ENCODE data around the gene UQCRQ. TPM values are rescaled to one million over a fixed set of nuclear protein-coding genes. Genes with fewer than 3 reads are reported as not detected.

The UQCRQ gene
- total and polyA plus RNA-seq, 3 donors from 2014 or later: 154 to 171 (median 167) TPM

DNA sequence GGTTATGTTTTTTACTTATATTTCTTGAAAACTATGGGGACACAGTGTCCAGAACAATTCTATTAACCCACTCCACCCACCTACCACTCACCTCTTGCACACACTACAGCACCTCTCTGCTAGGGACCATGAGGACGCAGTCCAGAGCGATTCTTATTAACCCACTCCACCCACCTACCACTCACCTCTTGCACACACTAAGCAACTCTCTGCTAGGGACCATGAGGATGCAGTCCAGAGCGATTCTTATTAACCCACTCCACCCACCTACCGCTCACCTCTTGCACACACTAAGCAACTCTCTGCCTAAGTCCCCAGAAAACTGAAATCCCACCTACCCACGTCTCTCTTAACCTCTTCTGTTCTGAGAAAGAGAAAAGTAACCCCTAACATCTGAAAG is 33.8 kb upstream of the UQCRQ start:
- H3K4me3 ChIP-seq: no peak overlapping the region
- 92 to 93% methylated on average over 5 of the region's 5 CpGs for WGBS, 2 donors
- peaks cover 4% of the 10 kb centered on the region for H3K4me1 ChIP-seq
- DNase-seq: no peak
- intact Hi-C loops (cut with DNase I; ENCODE audit: low total_unique reads): no loop called here
- H3K27me3 ChIP-seq: no peaks in the 10 kb centered on the region
- no peak for TF ChIP-seq POLR2A (IDR thresholded peaks at IDR 0.05)
- TF ChIP-seq, protein P1, sequence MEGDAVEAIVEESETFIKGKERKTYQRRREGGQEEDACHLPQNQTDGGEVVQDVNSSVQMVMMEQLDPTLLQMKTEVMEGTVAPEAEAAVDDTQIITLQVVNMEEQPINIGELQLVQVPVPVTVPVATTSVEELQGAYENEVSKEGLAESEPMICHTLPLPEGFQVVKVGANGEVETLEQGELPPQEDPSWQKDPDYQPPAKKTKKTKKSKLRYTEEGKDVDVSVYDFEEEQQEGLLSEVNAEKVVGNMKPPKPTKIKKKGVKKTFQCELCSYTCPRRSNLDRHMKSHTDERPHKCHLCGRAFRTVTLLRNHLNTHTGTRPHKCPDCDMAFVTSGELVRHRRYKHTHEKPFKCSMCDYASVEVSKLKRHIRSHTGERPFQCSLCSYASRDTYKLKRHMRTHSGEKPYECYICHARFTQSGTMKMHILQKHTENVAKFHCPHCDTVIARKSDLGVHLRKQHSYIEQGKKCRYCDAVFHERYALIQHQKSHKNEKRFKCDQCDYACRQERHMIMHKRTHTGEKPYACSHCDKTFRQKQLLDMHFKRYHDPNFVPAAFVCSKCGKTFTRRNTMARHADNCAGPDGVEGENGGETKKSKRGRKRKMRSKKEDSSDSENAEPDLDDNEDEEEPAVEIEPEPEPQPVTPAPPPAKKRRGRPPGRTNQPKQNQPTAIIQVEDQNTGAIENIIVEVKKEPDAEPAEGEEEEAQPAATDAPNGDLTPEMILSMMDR (IDR thresholded peaks at IDR 0.05): no peak
- H3K27ac ChIP-seq: no peak overlapping the region
- H3K36me3 ChIP-seq (ENCODE audit: low read depth, missing control alignments): no peaks in the 10 kb centered on the region
- no peaks in the 10 kb centered on the region for H3K9me3 ChIP-seq

DNA sequence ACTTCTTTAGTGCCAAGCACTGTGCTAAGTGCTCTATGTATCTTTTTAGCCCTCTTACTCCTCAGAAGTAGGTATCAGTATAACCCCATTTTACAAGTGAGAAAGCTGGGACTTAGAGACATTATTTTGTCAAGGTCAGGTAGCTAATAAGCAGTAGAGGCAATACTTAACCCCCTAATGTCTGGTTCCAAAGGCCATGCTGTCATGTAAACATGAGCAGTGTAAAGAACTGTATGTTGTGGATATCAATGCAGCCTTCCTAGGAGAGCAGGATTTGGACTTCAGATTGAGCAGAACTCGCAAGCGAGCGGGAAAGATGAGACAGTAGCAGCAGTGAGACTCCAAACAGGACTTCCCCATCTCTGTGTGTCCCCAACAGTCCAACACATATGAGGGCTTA is 32.4 kb upstream of the UQCRQ start:
- WGBS, 2 donors: 94 to 97% methylated on average over 3 of the region's 3 CpGs
- TF ChIP-seq, protein P1 (IDR thresholded peaks at IDR 0.05): no peak
- TF ChIP-seq POLR2A (IDR thresholded peaks at IDR 0.05): no peak
- H3K36me3 ChIP-seq (ENCODE audit: low read depth, missing control alignments): no peaks in the 10 kb centered on the region
- peaks cover 4% of the 10 kb centered on the region for H3K4me1 ChIP-seq
- no peaks in the 10 kb centered on the region for H3K27me3 ChIP-seq
- no peak overlapping the region for H3K4me3 ChIP-seq
- no peaks in the 10 kb centered on the region for H3K9me3 ChIP-seq
- intact Hi-C loops (cut with DNase I; ENCODE audit: low total_unique reads): no loop called here
- no peak overlapping the region for H3K27ac ChIP-seq
- no peak for DNase-seq

DNA sequence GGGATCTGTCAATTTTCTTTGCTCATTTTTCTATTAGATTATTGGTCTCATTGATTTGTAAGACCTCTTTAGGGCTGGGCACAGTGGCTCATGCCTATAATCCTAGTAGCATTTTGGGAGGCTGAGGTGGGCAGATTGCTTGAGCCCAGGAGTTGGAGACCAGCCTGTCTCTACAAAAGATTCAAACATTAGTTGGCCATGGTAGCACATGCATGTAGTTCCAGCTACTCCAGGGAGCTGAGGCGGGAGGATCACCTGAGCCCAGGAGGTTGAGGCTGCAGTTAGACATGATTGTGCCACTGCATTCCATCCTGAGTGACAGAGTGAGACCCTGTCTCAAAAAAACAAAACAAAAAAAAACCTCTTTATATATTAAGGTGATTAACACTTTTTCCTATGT is 29.6 kb upstream of the UQCRQ start:
- TF ChIP-seq POLR2A (IDR thresholded peaks at IDR 0.05): no peak
- TF ChIP-seq, protein P1 (IDR thresholded peaks at IDR 0.05): no peak
- H3K4me3 ChIP-seq: no peak overlapping the region
- H3K4me1 ChIP-seq: no peaks in the 10 kb centered on the region
- no peaks in the 10 kb centered on the region for H3K9me3 ChIP-seq
- DNase-seq: no peak
- no peaks in the 10 kb centered on the region for H3K36me3 ChIP-seq (ENCODE audit: low read depth, missing control alignments)
- WGBS, 2 donors: 96 to 100% methylated on average over 1 of the region's 1 CpG
- no peaks in the 10 kb centered on the region for H3K27me3 ChIP-seq
- no peak overlapping the region for H3K27ac ChIP-seq
- intact Hi-C loops (cut with DNase I; ENCODE audit: low total_unique reads): no loop called here

DNA sequence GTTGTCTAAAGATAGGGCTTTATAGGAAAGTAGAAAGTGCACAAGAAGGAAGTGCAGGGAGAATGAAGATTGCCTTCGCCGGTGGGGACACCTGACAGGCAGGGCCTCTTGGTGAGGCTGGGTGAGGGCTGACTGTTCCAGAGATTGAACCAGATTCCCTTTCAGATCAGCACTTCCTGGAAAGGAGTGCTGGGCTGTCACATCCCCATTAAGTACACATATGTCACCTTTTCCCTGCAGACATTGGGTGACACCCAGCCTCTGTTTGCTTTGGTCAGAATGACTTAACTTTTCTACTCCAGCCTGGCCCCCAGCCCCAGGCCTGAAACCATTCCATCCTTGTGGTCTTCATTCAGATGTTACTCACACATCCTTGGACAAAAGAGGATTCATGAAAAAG is 28.6 kb upstream of the UQCRQ start:
- H3K27me3 ChIP-seq: no peaks in the 10 kb centered on the region
- no peaks in the 10 kb centered on the region for H3K9me3 ChIP-seq
- no peak for TF ChIP-seq POLR2A (IDR thresholded peaks at IDR 0.05)
- TF ChIP-seq, protein P1 (IDR thresholded peaks at IDR 0.05): no peak
- DNase-seq: no peak
- no peaks in the 10 kb centered on the region for H3K4me1 ChIP-seq
- H3K27ac ChIP-seq: no peak overlapping the region
- 80 to 90% methylated on average over 2 of the region's 2 CpGs for WGBS, 2 donors
- H3K4me3 ChIP-seq: no peak overlapping the region
- intact Hi-C loops (cut with DNase I; ENCODE audit: low total_unique reads): no loop called here
- no peaks in the 10 kb centered on the region for H3K36me3 ChIP-seq (ENCODE audit: low read depth, missing control alignments)

DNA sequence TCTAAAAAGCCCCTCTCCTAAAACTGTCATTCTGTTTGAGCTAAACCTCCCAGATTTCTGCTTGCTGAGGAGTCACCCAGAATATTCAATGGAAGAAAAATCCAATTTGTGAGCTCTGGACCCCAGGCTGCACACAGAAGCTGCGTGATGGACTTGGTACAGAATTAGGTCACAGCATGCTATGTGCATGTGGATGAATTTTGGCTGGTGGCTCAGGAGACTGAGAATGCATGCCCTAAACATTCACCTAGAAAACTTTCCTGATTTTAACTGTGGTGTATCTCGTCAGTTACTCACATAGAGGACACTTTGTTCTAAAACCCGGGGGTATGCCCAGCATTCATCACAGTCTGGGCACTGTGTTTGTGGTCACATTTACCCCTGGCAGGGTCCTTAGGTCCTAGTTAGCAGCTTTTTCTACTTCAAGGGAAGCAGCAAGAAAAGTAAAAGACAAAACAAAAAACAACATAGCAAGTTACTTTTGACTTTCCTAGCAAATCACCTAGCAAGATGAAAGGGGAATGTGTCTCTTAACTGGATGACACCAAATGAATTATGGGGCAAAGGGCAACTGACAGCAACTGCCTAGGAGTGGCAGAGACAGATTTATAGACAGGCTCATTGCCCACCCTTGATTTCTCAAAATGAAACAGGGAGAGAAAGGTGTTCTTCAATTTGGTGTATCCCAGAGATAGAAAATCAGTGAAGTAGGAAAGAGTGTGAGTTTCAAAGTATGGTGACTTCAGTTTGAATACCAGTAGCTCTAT is 27.7 kb upstream of the UQCRQ start:
- intact Hi-C loops (cut with DNase I; ENCODE audit: low total_unique reads): no loop called here
- Histone ChIP-seq H3K36me3 (ENCODE audit: low read depth, missing control alignments) (no peaks in the 10 kb centered on the region), H3K27me3 (no peaks in the 10 kb centered on the region), H3K27ac (no peak overlapping the region), H3K9me3 (no peaks in the 10 kb centered on the region), H3K4me1 (no peaks in the 10 kb centered on the region), H3K4me3 (no peak overlapping the region)
- TF ChIP-seq, protein P1 (IDR thresholded peaks at IDR 0.05): no peak
- no peak for TF ChIP-seq POLR2A (IDR thresholded peaks at IDR 0.05)
- WGBS, 2 donors: 70 to 71% methylated on average over 3 of the region's 3 CpGs
- DNase-seq: no peak

Data from testis (tissue), 3 donors.